ENCODE data around the gene TMEM101.

DNA sequence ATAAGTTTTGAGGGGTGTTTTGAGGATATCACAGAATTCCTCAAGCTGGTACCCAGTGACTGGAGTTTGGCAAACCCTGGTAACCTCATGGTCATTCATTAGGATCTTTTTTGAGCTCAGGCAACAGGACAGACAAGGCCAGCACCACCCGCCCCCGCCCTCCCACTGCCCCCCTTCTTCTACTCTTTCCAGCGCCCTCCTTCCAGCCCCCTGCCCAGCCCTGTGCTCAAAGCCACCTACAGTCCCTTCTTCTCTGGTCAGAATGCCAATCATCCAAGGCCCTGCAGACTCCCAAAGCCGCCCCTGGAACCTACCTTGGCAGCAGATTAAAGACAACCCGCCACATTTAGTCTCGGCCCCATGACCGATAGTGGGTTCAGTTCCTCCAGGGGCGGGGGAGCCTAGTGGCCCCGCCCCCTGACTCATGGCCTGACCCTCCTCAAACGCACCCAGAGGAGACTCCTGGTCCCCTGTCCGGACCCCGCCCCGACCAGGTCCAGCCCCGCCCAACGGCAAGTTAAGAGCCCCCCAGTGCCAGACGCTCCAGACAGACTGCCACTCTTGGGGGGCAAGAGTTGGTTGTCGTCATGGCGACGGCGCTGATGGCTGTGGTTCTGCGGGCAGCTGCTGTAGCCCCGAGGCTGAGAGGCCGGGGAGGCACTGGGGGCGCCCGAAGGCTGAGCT is 10.5 kb downstream of the TMEM101 start, which contains the start of gene NAGS:
- TF ChIP-seq, protein P1, sequence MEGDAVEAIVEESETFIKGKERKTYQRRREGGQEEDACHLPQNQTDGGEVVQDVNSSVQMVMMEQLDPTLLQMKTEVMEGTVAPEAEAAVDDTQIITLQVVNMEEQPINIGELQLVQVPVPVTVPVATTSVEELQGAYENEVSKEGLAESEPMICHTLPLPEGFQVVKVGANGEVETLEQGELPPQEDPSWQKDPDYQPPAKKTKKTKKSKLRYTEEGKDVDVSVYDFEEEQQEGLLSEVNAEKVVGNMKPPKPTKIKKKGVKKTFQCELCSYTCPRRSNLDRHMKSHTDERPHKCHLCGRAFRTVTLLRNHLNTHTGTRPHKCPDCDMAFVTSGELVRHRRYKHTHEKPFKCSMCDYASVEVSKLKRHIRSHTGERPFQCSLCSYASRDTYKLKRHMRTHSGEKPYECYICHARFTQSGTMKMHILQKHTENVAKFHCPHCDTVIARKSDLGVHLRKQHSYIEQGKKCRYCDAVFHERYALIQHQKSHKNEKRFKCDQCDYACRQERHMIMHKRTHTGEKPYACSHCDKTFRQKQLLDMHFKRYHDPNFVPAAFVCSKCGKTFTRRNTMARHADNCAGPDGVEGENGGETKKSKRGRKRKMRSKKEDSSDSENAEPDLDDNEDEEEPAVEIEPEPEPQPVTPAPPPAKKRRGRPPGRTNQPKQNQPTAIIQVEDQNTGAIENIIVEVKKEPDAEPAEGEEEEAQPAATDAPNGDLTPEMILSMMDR (IDR thresholded peaks at IDR 0.05): no peak
- TF ChIP-seq POLR2A (IDR thresholded peaks at IDR 0.05) (no peak), POLR2AphosphoS5 (IDR thresholded peaks at IDR 0.05; ENCODE audit: insufficient read depth in 1 of 2, low read depth in 1 of 2) (no peak)

Measured in vagina (tissue), 2 donors.